Colon (tissue), 2 donors: Measurements from ENCODE around the gene EDEM3.

Experiments
- FAIRE-seq: peaks from 2 replicates; lab custom pipeline; 2012; peaks lifted over from hg19 to GRCh38; lab: Jason Lieb, UNC
- donor health status: control.
- donor health status: control.

The EDEM3 gene

GRCh38 chr1:184669391-184669790 lies 85.3 kb downstream of the EDEM3 start:
- no peak for FAIRE-seq

GRCh38 chr1:184665360-184665759 lies 89.3 kb downstream of the EDEM3 start:
- FAIRE-seq, result no peak

GRCh38 chr1:184664661-184665060 lies 90.0 kb downstream of the EDEM3 start:
- no peak for FAIRE-seq

- no peak for FAIRE-seq
Measured at GRCh38 chr1:184664042-184664660, 90.5 kb downstream of the EDEM3 start.

DNA sequence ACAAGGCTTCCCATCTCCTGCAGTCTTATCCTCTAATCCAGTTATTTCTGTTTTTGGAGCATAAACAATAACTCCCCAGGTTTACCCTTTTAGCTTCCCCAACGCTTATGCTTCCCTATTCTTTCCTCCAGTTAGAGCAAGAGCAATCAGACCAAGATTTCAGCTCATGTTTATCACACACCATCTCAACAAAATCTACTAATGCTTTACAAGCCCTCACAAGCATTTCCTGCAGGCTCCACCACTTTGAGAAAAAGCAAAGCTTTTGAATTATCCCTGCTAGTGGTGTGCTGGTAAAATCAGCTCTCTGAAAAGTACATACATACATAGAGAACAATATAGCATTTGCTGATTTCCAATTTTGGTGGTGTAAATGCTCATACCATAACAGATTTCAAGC lies 92.9 kb downstream of the EDEM3 start:
- FAIRE-seq, result no peak

DNA sequence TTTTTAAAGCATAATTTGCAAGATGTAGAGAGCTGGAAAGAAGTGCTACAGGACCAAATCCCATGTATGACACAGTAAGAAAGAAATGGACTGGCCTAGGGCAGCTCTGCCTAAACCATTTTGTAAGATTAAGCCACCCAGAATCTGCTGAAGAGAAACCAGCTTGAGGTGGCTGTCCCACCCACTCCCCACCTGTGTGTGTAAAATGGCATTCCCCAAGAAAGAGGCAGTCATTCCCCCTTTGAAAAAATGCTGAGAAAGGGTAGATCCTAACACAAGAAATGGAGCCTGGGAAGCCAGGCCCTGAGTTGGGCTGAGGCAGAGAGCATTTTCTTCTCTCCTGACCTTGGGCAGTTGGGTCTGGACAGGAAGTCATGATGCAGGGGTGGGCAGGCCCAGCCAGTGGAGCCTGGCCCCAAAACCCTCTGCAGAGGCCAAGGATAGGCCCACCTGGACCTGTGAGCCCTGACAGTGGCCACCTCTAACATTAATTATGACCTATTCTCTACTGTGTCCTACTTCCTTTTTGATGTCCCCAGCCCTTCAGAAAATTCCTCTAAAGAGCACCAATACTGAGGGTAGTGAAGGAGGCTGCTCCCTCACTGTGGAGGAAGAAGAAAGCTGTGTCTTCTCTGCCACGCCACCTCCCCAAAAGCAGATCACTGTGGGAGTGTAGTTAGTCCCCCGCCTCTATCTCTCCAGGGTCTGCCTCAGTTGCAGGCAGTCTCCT lies 94.0 kb downstream of the EDEM3 start:
- FAIRE-seq, result no peak

- FAIRE-seq, result no peak
Measured at GRCh38 chr1:184658055-184658454, 96.6 kb downstream of the EDEM3 start.

DNA sequence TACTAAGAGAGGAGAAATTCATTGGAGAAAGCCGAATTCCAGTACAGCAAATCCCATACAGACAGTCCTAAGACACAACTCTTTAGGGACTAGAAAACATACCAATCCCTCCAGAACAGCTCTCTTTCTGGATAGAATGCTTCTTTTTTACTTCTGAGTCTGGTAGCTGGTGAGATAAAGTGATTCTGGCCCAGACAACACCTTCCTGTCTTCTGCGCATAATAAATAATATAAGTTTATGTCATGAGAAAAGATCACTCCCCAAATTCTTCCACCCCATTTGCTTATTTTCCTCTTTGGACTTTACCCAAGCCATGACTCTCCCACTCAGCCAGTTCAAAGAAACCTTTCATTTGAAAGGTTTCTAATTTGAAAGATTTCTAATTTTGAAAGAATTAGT lies 98.4 kb downstream of the EDEM3 start:
- FAIRE-seq, result no peak

DNA sequence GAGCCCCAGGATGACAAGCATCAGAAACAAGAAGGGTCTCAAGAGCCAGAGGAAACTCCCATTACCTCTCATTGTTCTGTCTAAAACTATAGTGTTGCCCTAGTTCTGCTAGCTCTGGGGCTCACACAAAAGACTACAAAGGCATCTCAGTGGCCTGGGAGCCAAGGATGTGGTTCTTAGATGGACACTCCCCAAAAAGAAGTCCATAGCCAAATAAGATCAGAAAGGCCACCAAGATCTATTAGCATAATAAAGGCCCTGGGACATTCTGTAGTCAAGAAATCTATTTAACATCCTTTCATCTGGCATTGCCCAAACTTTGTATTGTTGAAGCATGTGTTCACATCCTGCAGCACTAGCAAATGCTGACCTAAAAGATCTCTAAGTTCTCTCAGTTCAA lies 99.5 kb downstream of the EDEM3 start:
- no peak for FAIRE-seq

- FAIRE-seq, result no peak
Measured at GRCh38 chr1:184650177-184650866, 104.3 kb downstream of the EDEM3 start.

- FAIRE-seq, result no peak
Measured at GRCh38 chr1:184649451-184649888, 105.2 kb downstream of the EDEM3 start.

- no peak for FAIRE-seq
Measured at GRCh38 chr1:184648856-184649201, 105.8 kb downstream of the EDEM3 start.

- FAIRE-seq, result no peak
Measured at GRCh38 chr1:184648160-184648855, 106.3 kb downstream of the EDEM3 start.

- FAIRE-seq, result no peak
Measured at GRCh38 chr1:184647471-184647870, 107.2 kb downstream of the EDEM3 start.

GRCh38 chr1:184646824-184647223 lies 107.8 kb downstream of the EDEM3 start:
- FAIRE-seq, result no peak

DNA sequence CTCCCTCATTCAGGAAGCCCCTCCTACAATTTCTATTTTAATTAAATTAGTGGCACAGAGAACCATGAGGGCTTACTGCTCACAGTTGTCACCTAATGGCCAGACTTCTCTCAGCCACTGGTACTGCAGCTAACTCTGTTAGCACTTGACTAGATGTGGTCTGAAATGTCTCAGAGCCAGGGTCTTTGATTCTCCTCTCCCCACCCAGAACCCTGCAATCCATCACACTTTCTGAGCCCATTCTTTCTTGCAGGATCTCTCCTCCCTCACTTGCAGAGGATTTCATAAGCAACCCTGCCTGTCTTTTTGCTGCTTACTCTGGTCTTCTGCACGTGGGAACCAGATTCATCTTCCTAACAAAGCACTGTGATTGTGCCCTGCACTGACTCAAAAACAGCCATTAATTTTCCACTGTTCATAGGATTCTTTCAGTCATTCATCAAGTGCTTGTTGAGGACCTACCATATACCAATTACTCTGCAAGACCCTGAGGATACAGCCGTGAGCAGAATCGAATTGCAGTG lies 108.4 kb downstream of the EDEM3 start:
- no peak for FAIRE-seq

DNA sequence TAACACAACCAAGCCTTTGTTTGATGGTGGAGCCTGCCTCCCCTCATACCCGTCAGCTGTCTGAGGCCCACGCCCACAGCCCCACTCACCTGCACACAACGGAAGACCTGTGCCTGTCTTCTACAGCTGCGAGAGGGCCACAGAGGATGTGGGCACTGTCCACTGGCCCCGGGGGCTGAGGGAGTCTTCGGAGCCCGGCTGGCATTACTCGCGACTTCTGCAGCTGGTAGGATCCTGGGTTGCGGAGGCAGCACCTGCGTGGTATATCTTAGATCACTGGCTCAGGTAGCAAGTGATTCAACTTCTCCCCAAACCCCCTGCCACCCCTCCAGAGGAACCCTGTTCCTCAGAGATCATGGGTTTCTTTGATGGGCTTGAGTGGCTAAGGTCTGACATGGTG lies 109.9 kb downstream of the EDEM3 start:
- FAIRE-seq, result no peak

- no peak for FAIRE-seq
Measured at GRCh38 chr1:184643661-184644060, 111.0 kb downstream of the EDEM3 start.

- no peak for FAIRE-seq
Measured at GRCh38 chr1:184641894-184642293, 112.8 kb downstream of the EDEM3 start.

- FAIRE-seq, result no peak
Measured at GRCh38 chr1:184640505-184640904, 114.2 kb downstream of the EDEM3 start.
